ENCODE data around the gene TMEM131L. TPM values are rescaled to one million over a fixed set of nuclear protein-coding genes. Genes with fewer than 3 reads are reported as not detected.

The TMEM131L gene
- total RNA-seq, 1 experiment from 2014 or later, result 19.7 TPM

DNA sequence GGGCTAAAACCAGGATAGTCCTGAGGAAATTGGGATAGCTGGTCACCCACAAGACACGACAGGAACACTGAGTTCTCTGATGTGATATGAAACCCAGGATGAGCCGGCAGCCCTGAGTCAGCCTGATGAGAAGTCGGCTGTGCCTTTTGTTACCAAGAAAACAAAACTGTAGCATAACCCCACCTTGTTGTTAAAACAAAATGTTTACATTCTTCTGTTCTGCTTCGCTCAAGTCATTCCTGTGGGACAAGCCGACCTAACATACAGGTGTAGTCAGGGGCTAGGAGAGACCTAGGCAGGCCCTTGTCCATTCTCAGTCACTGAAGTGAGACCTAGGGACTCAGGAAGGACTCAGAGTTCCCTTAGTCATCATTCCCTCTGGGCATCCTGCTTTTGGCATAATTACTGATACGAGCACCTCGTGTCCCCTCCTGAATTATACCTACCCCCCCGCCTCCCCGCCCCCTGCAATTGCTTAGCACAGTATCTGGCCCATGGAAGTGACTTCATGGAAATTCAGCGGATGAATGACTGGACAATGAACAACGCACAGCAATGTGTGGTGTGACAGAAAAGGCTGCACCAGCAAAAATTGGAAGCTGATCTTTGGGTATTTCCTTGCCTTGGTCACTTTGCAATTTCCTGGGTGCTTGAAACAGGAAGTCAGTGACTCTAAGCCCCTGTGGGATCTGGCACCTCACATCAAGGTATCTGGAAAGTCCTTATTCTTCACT is 186.1 kb downstream of the TMEM131L start:
- ATAC-seq (no peak), DNase-seq (ENCODE audit: low read depth, low spot score) (no peak)
- no peak overlapping the region for H3K4me3 ChIP-seq (replicated peaks in 1 of 2; ENCODE audit: low read depth in 1 of 2, low read length in 2 of 2)
- H4K20me1 ChIP-seq (ENCODE audit: insufficient read depth), result no peaks in the 10 kb centered on the region
- no peaks in the 10 kb centered on the region for H3K79me2 ChIP-seq (ENCODE audit: insufficient read depth, low read length)
- no peaks in the 10 kb centered on the region for H3K4me1 ChIP-seq (ENCODE audit: control insufficient read depth in 1 of 2, insufficient read depth in 2 of 2, low read length in 2 of 2)
- ChIA-PET CTCF (interaction anchor here (2.0 kb wide), 1 partner anchor 9 kb away, joined by 4 read pairs; no protein-coding TSS in a partner anchor), RAD21 (ENCODE audit: low non-redundant PET in 1 of 2, low total read pairs in 2 of 2, uncharacterized antibody in 2 of 2, unreplicated experiment in 2 of 2) (no interaction called here), POLR2A (no interaction called here)
- H3K9me2 ChIP-seq (ENCODE audit: insufficient read depth), result no peaks in the 10 kb centered on the region
- H3K4me2 ChIP-seq (ENCODE audit: low read length), result no peak overlapping the region
- intact Hi-C loops (cut with micrococcal nuclease), result no loop called here
- H3K27me3 ChIP-seq (ENCODE audit: insufficient read depth, low read length), result no peaks in the 10 kb centered on the region
- BruUV-seq (replicated peaks), result no TSS peak
- no peak overlapping the region for H3K9ac ChIP-seq (ENCODE audit: low read length)
- no peak overlapping the region for H2AFZ ChIP-seq (ENCODE audit: low read depth, low read length, poor library complexity, severe bottlenecking)
- H3K36me3 ChIP-seq (ENCODE audit: control insufficient read depth in 1 of 2, insufficient read depth in 2 of 2, low read length in 2 of 2), result no peaks in the 10 kb centered on the region
- no peaks in the 10 kb centered on the region for H3K9me3 ChIP-seq (ENCODE audit: control insufficient read depth in 1 of 2, insufficient read depth in 1 of 2, low read depth in 1 of 2, low read length in 2 of 2)
- no peak overlapping the region for H3K27ac ChIP-seq (ENCODE audit: low read depth, low read length)
- no peak for TF ChIP-seq ZNF274 (IDR thresholded peaks at IDR 0.05; ENCODE audit: low read depth, low read length)
- TF ChIP-seq TCF7L2 (IDR thresholded peaks at IDR 0.05; ENCODE audit: borderline replicate concordance, extremely low read depth, insufficient read depth, insufficient read length), result no peak
- TF ChIP-seq RAD21 (IDR thresholded peaks at IDR 0.05; ENCODE audit: low read depth), result no peak
- no peak for TF ChIP-seq ZBTB33 (IDR thresholded peaks at IDR 0.05; ENCODE audit: extremely low read depth, insufficient replicate concordance, low read length)
- TF ChIP-seq ATF3 (IDR thresholded peaks at IDR 0.05), result no peak
- no peak for TF ChIP-seq ELF1 (IDR thresholded peaks at IDR 0.05; ENCODE audit: borderline replicate concordance, low read depth)
- no peak for TF ChIP-seq ZFX (IDR thresholded peaks at IDR 0.05)
